Body of pancreas (tissue), 4 donors: ENCODE measurements around the gene TAF6L. TPM values are rescaled to one million over a fixed set of nuclear protein-coding genes. Genes with fewer than 3 reads are reported as not detected.

ENCODE experiments used
- ATAC-seq: fragments of 150-250 bp; one replicate; pipeline ENCODE4 v1.9.1; 2016
- DNase-seq, 4 donors: peaks; one replicate each; pipeline ENCODE4 v3.0.0-alpha.2; 2019
- H3K27ac ChIP-seq, 4 donors: fragments of 200-600 bp; sonication (generic); 1 replicate in 3 of 4; 2 replicates in 1 of 4; pipeline versions ENCODE4 v1.5.1 to v1.6.1; 2016 to 2019; ENCODE audit warnings: mild to moderate bottlenecking in 1 of 4, mixed read lengths in 1 of 4, moderate library complexity in 1 of 4
- H3K27me3 ChIP-seq, 2 donors: fragments of 200-600 bp; sonication (generic); one replicate each; pipeline ENCODE4 v1.6.0; 2016; ENCODE audit warnings: mild to moderate bottlenecking in 1 of 2
- H3K36me3 ChIP-seq, 2 donors: fragments of 200-600 bp; sonication (generic); replicated peaks in 1 of 2; 2 replicates each; pipeline ENCODE4 v1.5.1; 2016; ENCODE audit warnings: low read depth in 2 of 2; ENCODE audit not compliant: insufficient read depth in 1 of 2
- H3K4me1 ChIP-seq: fragments of 200-600 bp; sonication (generic); one replicate; pipeline ENCODE4 v1.6.0; 2016
- H3K4me3 ChIP-seq, 2 donors: fragments of 200-600 bp; sonication (generic); 1 replicate in 1 of 2; 2 replicates in 1 of 2; pipeline ENCODE4 v1.5.1; 2016 to 2019
- H3K9me3 ChIP-seq, 3 donors: fragments of 200-600 bp; sonication (generic); 1 replicate in 2 of 3; 2 replicates in 1 of 3; pipeline ENCODE4 v1.5.1; 2016
- CTCF ChIP-seq, 7 experiments: fragments of 450-650 bp in 4 of 7; fragments of 200-600 bp in 3 of 7; sonication (generic) in 3 of 7; IDR thresholded peaks; one replicate each; pipeline ENCODE4 v1.5.1; 2016 to 2019; ENCODE audit warnings: antibody characterized with exemption in 7 of 7
- POLR2A ChIP-seq, 3 donors: fragments of 450-650 bp; IDR thresholded peaks; one replicate each; pipeline ENCODE4 v1.6.1; 2016; ENCODE audit warnings: antibody characterized with exemption in 3 of 3, mild to moderate bottlenecking in 2 of 3
- WGBS, 2 donors: methylation state at CpG; one replicate each; pipeline ENCODE4 v1.1.5; 2017; 5-methylcytosine and 5-hydroxymethylcytosine counted together
- intact Hi-C: fragments of 100-400 bp; cut with DNase I; formaldehyde crosslinking; loops from one replicate; pipeline ENCODE4 v1.15.1; 2023
- total RNA-seq, 2 donors: library from RNA; depleted of rRNA; stranded (reverse); fragments of >200 nt; gene quantifications; one replicate each; pipeline ENCODE4 v1.1.0, GENCODE V29; 2016

The TAF6L gene
- total RNA-seq, 2 donors from 2014 or later, result 23.9 to 39.9 TPM

GRCh38 chr11:62804310-62805075, 33.3 kb downstream of the TAF6L start:
- DNase-seq (no peak), ATAC-seq (peak; percentile 2)
- Histone ChIP-seq H3K27ac (peak overlapping the region; percentile 35 to 92 (median 84)), H3K27me3 (no peaks in the 10 kb centered on the region), H3K9me3 (no peaks in the 10 kb centered on the region), H3K4me3 (peak overlapping the region; percentile 56 to 84), H3K36me3 (peaks cover 6 to 18% of the 10 kb centered on the region in 2 donors), H3K4me1 (peaks cover 25% of the 10 kb centered on the region)
- WGBS, 2 donors, result 3 to 5% methylated on average over 14 of the region's 14 CpGs
- TF ChIP-seq CTCF (IDR thresholded peaks at IDR 0.05), result no peak
- TF ChIP-seq POLR2A (IDR thresholded peaks at IDR 0.05), result no peak
- intact Hi-C loops, result no loop called here

DNA sequence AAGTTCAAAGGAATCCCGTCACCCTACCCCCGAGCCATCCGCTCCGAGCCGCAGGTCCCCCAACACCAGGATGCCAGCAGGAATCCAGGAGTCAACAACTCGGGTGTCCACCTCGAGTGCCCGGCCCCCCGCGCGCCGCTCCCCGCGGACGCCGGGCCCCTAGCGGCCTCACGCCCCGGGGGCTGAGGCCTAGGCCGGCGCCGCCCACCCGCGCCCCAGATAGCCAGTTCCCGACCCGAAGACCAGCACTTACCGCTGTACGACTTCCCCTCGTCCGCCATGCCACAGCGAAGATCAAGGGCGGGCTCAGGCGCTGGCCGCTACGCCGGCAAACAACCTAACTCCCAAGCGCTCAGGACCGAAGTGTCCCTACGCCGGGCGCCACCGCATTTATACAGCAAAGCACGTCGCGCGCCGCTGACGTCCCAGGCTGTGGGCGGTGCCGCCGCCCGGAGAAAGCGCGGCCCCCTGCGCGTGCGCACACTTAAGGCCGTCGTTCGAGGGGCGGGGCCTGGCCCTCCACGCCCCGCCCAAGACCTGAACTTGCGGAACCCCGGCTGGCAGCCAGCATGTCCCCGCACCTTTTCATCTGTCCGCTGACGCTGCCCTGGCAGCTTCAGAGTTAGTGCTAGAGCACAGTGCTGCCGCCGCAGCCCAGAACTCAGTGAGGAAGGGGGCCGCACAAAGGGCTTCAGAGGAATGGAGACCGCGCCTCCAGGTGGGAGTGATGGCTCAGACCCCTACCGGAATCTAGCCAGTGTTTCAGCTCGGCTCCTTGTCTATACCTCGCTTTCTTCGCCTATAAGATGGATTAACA, 34.1 kb downstream of the TAF6L start, which contains the start of gene NXF1:
Gene NXF1 (minus strand): TSS at position 365 of the 817 bp plus-strand sequence. CDS start 84 bp downstream, at position 281.
- DNase-seq (peak; percentile 95 to 97 (median 97)), ATAC-seq (peak; percentile 96)
- Histone ChIP-seq H3K4me3 (peak within 1 kb of the TSS; percentile 56 to 84), H3K27me3 (no peaks in the 10 kb centered on the region), H3K27ac (peak within 1 kb of the TSS; percentile 53 to 92 (median 84)), H3K9me3 (no peaks in the 10 kb centered on the region), H3K4me1 (peaks cover 25% of the 10 kb centered on the region), H3K36me3 (peaks cover under 1 to 12% of the 10 kb centered on the region in 2 donors)
- WGBS, 2 donors, result 0 to 1% methylated on average over 12 to 51 of the region's 77 CpGs
- intact Hi-C loops, result no loop called here
- TF ChIP-seq CTCF (IDR thresholded peaks at IDR 0.05) (peak in 4 of 7 experiments; percentile 12 to 32 (median 26)), POLR2A (IDR thresholded peaks at IDR 0.05) (peak; percentile 100)

GRCh38 chr11:62805961-62806441, 34.8 kb downstream of the TAF6L start:
- intact Hi-C loops, result no loop called here
- Histone ChIP-seq H3K9me3 (no peaks in the 10 kb centered on the region), H3K4me1 (peaks cover 25% of the 10 kb centered on the region), H3K36me3 (peaks cover 0 to 7% of the 10 kb centered on the region in 2 donors), H3K27ac (peak overlapping the region; percentile 53 to 92 (median 84)), H3K4me3 (no peak overlapping the region), H3K27me3 (no peaks in the 10 kb centered on the region)
- TF ChIP-seq POLR2A (IDR thresholded peaks at IDR 0.05) (no peak), CTCF (IDR thresholded peaks at IDR 0.05) (no peak)
- ATAC-seq (no peak), DNase-seq (no peak)
- 13 to 24% methylated on average over 12 of the region's 12 CpGs for WGBS, 2 donors

DNA sequence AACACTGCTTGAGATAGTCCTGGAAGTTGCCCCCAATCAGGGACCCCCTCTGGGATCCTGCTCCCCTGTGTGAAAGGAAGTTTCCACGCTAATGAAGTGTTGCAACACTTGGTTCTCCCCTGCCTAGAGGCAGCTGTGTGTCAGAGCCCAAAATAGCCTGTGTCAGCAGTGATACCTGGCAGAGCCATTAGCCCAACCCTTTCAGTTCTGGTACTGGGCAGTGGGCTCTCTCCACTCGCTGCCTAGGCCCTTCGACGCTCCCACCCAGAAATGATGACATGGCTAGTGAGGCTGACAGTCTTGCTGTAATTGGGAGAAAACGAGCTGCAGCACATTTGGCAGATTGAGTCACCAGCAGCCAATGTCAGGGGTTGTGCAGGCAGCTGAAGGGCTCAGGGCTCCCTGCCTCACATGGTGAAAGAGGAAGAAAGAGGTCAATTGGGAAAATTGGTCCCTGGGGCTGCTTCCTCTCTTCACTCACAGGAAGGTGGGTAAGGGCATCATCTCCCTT, 35.5 kb downstream of the TAF6L start:
- intact Hi-C loops, result no loop called here
- Histone ChIP-seq H3K27me3 (no peaks in the 10 kb centered on the region), H3K36me3 (no peaks in the 10 kb centered on the region), H3K9me3 (no peaks in the 10 kb centered on the region), H3K4me3 (no peak overlapping the region), H3K4me1 (peaks cover 25% of the 10 kb centered on the region), H3K27ac (peak overlapping the region; percentile 53 to 92 (median 84))
- WGBS, 2 donors, result 63 to 80% methylated on average over 4 to 5 of the region's 5 CpGs
- no peak for ATAC-seq
- no peak for TF ChIP-seq CTCF (IDR thresholded peaks at IDR 0.05)
- TF ChIP-seq POLR2A (IDR thresholded peaks at IDR 0.05), result peak in 1 of 3 donors; percentile 5
- DNase-seq, result peak in 3 of 4 donors; percentile 15 to 47 (median 27)
